ENCODE measurements around the gene CCNL2.
"Not testable (repeated sequence)": the region's sequence is repeated elsewhere in the genome, so short reads cannot be mapped to it uniquely, and the experiment has no call there.

The CCNL2 gene

GRCh38 chr1:1419813-1420653 lies 20.9 kb upstream of the CCNL2 start:
- Histone ChIP-seq H3K27ac (ENCODE audit: low read length) (no peak overlapping the region), H2AFZ (ENCODE audit: low read depth, low read length) (no peak overlapping the region), H4K20me1 (ENCODE audit: insufficient read depth, low read length) (no peaks in the 10 kb centered on the region), H3K36me3 (replicated peaks; ENCODE audit: low read depth, low read length) (no peaks in the 10 kb centered on the region), H3K4me1 (ENCODE audit: low read length) (peaks cover 28% of the 10 kb centered on the region), H3K9ac (ENCODE audit: low read length) (no peak overlapping the region), H3K4me3 (ENCODE audit: low read length) (no peak overlapping the region), H3K79me2 (ENCODE audit: low read length) (no peaks in the 10 kb centered on the region), H3K27me3 (ENCODE audit: low read depth, low read length) (no peaks in the 10 kb centered on the region), H3K9me3 (ENCODE audit: insufficient read depth, low read length) (no peaks in the 10 kb centered on the region), H3K4me2 (ENCODE audit: low read length) (no peak overlapping the region)
- no peak for TF ChIP-seq EZH2phosphoT487 (IDR thresholded peaks at IDR 0.05; ENCODE audit: low read depth)

DNA sequence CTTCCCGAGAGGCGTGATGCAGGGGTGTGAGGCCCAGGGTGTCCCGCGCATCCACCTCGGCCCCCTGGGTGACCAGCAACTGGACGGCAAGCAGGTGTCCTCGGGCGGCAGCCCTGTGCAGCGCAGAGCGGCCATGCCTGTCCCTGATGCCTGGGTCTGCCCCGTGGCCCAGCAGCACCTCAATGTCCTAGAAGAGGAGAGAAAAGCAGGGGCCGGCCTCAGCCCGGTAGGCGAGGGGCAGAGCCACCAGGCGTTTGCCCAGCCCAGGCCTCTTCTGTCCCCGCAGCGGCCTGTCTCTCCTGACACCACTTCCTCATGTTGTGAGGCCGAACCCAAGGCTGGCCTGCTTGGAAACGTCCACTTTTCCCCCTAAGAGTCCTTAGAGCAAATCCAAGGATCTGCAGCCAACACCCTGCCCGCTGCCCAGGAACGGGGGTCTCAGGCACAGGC lies 20.3 kb upstream of the CCNL2 start:
- H3K27ac ChIP-seq (ENCODE audit: low read length), result no peak overlapping the region
- no peak overlapping the region for H2AFZ ChIP-seq (ENCODE audit: low read depth, low read length)

DNA sequence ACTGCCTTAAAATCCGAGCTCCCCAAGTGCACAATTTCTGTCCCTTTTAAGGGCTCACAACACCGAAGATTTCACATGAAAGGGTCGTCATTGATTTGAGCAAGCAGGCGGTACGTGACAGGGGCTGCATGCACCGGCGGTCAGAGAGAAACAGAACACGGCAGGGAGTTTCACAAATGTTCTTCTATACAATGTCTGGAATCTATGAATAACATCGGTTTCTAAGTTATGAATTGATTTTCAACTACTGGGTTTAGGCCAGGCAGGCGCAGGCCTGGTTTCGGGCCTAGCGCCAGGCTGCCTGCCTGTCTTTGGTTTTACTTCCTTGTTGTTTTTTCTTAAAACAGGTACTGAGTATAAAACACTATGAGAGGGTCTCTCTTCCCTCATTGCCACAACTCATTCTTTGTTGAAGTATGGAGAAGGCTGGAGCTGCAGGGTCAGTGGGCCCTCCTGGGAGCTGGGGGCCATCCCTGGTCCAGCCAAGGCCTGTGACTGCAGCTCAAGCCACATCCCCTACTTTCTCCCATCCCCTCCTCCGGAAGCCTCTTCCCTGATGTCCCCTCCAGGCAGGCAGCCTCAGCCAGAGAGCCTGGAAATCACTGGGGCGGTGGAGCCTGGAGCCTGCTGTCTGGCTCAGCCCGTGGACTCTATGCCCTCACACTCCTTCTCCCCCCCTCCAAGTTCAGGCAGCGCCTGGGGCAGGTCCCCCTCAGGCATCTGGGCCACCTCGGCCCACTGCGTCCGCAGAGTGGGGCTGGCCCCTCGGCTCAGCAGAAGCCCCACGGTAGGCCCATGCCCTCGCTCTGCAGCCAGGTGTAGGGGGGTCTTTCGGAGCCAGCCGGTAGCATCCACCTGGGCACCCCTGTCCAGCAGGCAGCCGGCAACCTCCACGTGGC lies 19.6 kb upstream of the CCNL2 start:
- H3K79me2 ChIP-seq (ENCODE audit: low read length), result no peaks in the 10 kb centered on the region
- H3K9me3 ChIP-seq (ENCODE audit: insufficient read depth, low read length), result no peaks in the 10 kb centered on the region
- peak overlapping the region; percentile 20; the same call in 1 of the 2 replicates for H3K4me3 ChIP-seq (ENCODE audit: low read length)
- no peaks in the 10 kb centered on the region for H3K36me3 ChIP-seq (replicated peaks; ENCODE audit: low read depth, low read length)
- H3K27ac ChIP-seq (ENCODE audit: low read length), result peak overlapping the region; percentile 83
- peak overlapping the region; percentile 90 for H2AFZ ChIP-seq (ENCODE audit: low read depth, low read length)
- no peaks in the 10 kb centered on the region for H3K27me3 ChIP-seq (ENCODE audit: low read depth, low read length)
- TF ChIP-seq, protein P1, sequence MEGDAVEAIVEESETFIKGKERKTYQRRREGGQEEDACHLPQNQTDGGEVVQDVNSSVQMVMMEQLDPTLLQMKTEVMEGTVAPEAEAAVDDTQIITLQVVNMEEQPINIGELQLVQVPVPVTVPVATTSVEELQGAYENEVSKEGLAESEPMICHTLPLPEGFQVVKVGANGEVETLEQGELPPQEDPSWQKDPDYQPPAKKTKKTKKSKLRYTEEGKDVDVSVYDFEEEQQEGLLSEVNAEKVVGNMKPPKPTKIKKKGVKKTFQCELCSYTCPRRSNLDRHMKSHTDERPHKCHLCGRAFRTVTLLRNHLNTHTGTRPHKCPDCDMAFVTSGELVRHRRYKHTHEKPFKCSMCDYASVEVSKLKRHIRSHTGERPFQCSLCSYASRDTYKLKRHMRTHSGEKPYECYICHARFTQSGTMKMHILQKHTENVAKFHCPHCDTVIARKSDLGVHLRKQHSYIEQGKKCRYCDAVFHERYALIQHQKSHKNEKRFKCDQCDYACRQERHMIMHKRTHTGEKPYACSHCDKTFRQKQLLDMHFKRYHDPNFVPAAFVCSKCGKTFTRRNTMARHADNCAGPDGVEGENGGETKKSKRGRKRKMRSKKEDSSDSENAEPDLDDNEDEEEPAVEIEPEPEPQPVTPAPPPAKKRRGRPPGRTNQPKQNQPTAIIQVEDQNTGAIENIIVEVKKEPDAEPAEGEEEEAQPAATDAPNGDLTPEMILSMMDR (IDR thresholded peaks at IDR 0.05; ENCODE audit: low read depth, low read length), result no peak
- no peak for TF ChIP-seq EZH2phosphoT487 (IDR thresholded peaks at IDR 0.05; ENCODE audit: low read depth)
- peaks cover 28% of the 10 kb centered on the region for H3K4me1 ChIP-seq (ENCODE audit: low read length)
- H4K20me1 ChIP-seq (ENCODE audit: insufficient read depth, low read length), result no peaks in the 10 kb centered on the region
- peak overlapping the region; percentile 48 for H3K4me2 ChIP-seq (ENCODE audit: low read length)
- peak overlapping the region; percentile 48 for H3K9ac ChIP-seq (ENCODE audit: low read length)

More for the DNA sequence above, 20.3 kb upstream of the CCNL2 start:
- TF ChIP-seq, protein P1 (IDR thresholded peaks at IDR 0.05; ENCODE audit: low read depth, low read length), result no peak
- no peak for TF ChIP-seq EZH2phosphoT487 (IDR thresholded peaks at IDR 0.05; ENCODE audit: low read depth)
- no peaks in the 10 kb centered on the region for H4K20me1 ChIP-seq (ENCODE audit: insufficient read depth, low read length)
- H3K9me3 ChIP-seq (ENCODE audit: insufficient read depth, low read length), result no peaks in the 10 kb centered on the region
- H3K27me3 ChIP-seq (ENCODE audit: low read depth, low read length), result no peaks in the 10 kb centered on the region
- no peak overlapping the region for H3K4me2 ChIP-seq (ENCODE audit: low read length)
- no peak overlapping the region for H3K4me3 ChIP-seq (ENCODE audit: low read length)
- no peaks in the 10 kb centered on the region for H3K79me2 ChIP-seq (ENCODE audit: low read length)
- H3K4me1 ChIP-seq (ENCODE audit: low read length), result peaks cover 28% of the 10 kb centered on the region
- H3K36me3 ChIP-seq (replicated peaks; ENCODE audit: low read depth, low read length), result no peaks in the 10 kb centered on the region
- H3K9ac ChIP-seq (ENCODE audit: low read length), result no peak overlapping the region

DNA sequence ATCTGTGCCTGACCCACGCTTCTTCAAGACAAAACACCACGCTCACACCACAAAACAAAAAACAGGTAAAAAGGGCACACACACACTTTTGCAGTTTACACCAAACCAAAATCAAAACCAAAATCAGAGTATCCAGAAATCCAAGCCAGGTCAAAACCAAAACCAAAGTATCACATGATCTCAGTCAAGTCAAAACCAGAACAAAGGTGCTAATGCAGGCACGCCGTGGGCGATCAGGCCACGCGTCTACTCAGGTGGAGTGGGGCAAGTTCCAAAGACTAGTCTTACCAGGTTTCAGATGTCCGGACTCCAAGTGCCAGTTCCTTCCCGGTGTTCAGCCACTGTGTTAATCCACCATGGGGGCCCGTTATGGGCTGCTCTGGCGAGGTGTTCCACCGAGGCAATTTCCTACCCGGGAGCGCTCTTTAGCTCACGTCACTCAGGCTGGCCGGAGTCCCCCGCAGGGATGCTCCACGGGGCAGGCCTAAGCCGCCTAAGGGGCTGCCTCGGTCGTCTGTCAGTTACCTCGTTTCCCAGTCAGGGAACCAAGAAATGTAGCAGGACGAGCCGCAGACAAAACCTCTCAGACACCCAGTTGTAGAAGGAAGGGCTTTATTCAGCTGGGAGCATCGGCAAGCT lies 18.8 kb upstream of the CCNL2 start:
- H2AFZ ChIP-seq (ENCODE audit: low read depth, low read length), result peak overlapping the region; percentile 90
- H3K79me2 ChIP-seq (ENCODE audit: low read length); H3K36me3 ChIP-seq (replicated peaks; ENCODE audit: low read depth, low read length); H3K9me3 ChIP-seq (ENCODE audit: insufficient read depth, low read length); H3K27me3 ChIP-seq (ENCODE audit: low read depth, low read length); H4K20me1 ChIP-seq (ENCODE audit: insufficient read depth, low read length): not testable (repeated sequence)
- peak overlapping the region; percentile 48 for H3K4me2 ChIP-seq (ENCODE audit: low read length)
- H3K9ac ChIP-seq (ENCODE audit: low read length), result peak overlapping the region; percentile 48; the same call in 1 of the 2 replicates
- peak overlapping the region; percentile 20; the same call in 1 of the 2 replicates for H3K4me3 ChIP-seq (ENCODE audit: low read length)
- H3K4me1 ChIP-seq (ENCODE audit: low read length), result peaks cover 28% of the 10 kb centered on the region
- H3K27ac ChIP-seq (ENCODE audit: low read length), result peak overlapping the region; percentile 83

DNA sequence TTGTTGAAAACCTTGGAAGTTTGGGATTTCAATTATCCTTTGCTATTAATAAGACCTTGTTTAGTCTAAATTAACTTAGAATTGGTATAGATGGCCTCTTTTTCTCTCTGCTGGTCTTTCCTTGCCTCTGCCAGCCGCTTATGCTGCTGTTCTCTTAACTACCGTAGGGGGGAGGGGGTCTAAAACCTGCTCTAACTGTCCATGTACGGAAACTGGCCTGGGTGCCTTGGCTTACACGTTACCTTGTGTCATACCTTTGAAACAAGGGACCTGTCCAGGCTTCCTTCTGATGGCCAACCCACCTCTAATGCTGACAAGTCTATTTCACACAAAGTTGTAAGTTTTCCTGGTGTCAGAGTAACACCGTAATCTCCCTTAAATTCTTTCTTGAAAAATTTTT lies 18.3 kb upstream of the CCNL2 start:
- H3K36me3 ChIP-seq (replicated peaks; ENCODE audit: low read depth, low read length); H3K9me3 ChIP-seq (ENCODE audit: insufficient read depth, low read length); H3K9ac ChIP-seq (ENCODE audit: low read length); H2AFZ ChIP-seq (ENCODE audit: low read depth, low read length); H3K4me3 ChIP-seq (ENCODE audit: low read length); H3K79me2 ChIP-seq (ENCODE audit: low read length); H4K20me1 ChIP-seq (ENCODE audit: insufficient read depth, low read length); H3K27me3 ChIP-seq (ENCODE audit: low read depth, low read length): not testable (repeated sequence)
- peak overlapping the region; percentile 83 for H3K27ac ChIP-seq (ENCODE audit: low read length)
- peaks cover 26% of the 10 kb centered on the region for H3K4me1 ChIP-seq (ENCODE audit: low read length)
- H3K4me2 ChIP-seq (ENCODE audit: low read length), result peak overlapping the region; percentile 48; the same call in 1 of the 2 replicates
